Upper lobe of left lung (tissue), 6 donors: ENCODE results near the gene CREG1. TPM values are rescaled to one million over a fixed set of nuclear protein-coding genes. Genes with fewer than 3 reads are reported as not detected.

Experiments used
- ATAC-seq, 2 donors: fragments of 200-7000 bp; cut with Tn5 transposase; one replicate each; pipeline ENCODE4 v1.9.1; 2022; ENCODE audit warnings: mild to moderate bottlenecking in 2 of 2, moderate library complexity in 2 of 2; ENCODE audit not compliant: low FRiP score in 2 of 2
- DNase-seq, 2 donors: peaks; one replicate each; pipeline ENCODE4 v3.0.0-alpha.2; 2019 to 2020
- H3K27ac ChIP-seq, 4 donors: fragments of 200-600 bp; sonication (generic); one replicate each; pipeline ENCODE4 v1.5.1; 2016 to 2019
- H3K27me3 ChIP-seq, 4 donors: fragments of 200-600 bp; sonication (generic); one replicate each; pipeline ENCODE4 v1.5.1; 2017 to 2019
- H3K36me3 ChIP-seq, 4 donors: fragments of 200-600 bp; sonication (generic); one replicate each; pipeline ENCODE4 v1.5.1; 2016 to 2019
- H3K4me1 ChIP-seq, 4 donors: fragments of 200-600 bp; sonication (generic); one replicate each; pipeline ENCODE4 v1.5.1; 2018 to 2019
- H3K4me3 ChIP-seq, 4 donors: fragments of 200-600 bp; sonication (generic); one replicate each; pipeline ENCODE4 v1.5.1; 2017 to 2019; ENCODE audit warnings: mild to moderate bottlenecking in 2 of 4, moderate library complexity in 1 of 4
- H3K9me3 ChIP-seq, 4 donors: fragments of 200-600 bp; sonication (generic); one replicate each; pipeline ENCODE4 v1.5.1; 2018 to 2019
- EP300 ChIP-seq, 4 donors: sonication (generic); formaldehyde crosslinking; IDR thresholded peaks; one replicate each; pipeline ENCODE4 v1.5.1; 2017; ENCODE audit warnings: antibody characterized with exemption in 4 of 4, control low read depth in 2 of 4
- POLR2A ChIP-seq, 4 donors: fragments of 450-650 bp; IDR thresholded peaks; one replicate each; pipeline ENCODE4 v1.5.1; 2016 to 2017; ENCODE audit warnings: antibody characterized with exemption in 4 of 4, mild to moderate bottlenecking in 2 of 4
- POLR2AphosphoS5 ChIP-seq, 2 donors: sonication (generic); formaldehyde crosslinking; IDR thresholded peaks; one replicate each; pipeline ENCODE4 v1.5.1; 2017; ENCODE audit warnings: antibody characterized with exemption in 2 of 2
- WGBS, 2 donors: methylation state at CpG; one replicate each; pipeline ENCODE4 v1.1.5; 2017 to 2018; 5-methylcytosine and 5-hydroxymethylcytosine counted together
- total RNA-seq, 6 donors: library from RNA; depleted of rRNA in 4 of 6; stranded (reverse); fragments of >200 nt in 4 of 6; gene quantifications; one replicate each; pipeline versions ENCODE4 v1.1.0 to v1.2.1, GENCODE V29; 2016 to 2021
- TF ChIP-seq, protein P1 (sequence below), 6 experiments: fragments of 450-650 bp in 4 of 6; fragments of 200-600 bp in 2 of 6; sonication (generic) in 2 of 6; IDR thresholded peaks; one replicate each; pipeline ENCODE4 v1.5.1; 2016 to 2019; ENCODE audit warnings: antibody characterized with exemption in 6 of 6
- donor health status: DM: no; HTN: no; CAD: no; lungs with moderate emphysema.
- donor health status: DM: no; HTN: yes; CAD: no; lungs with severe emphysema.

CREG1 gene
- total RNA-seq, 6 donors from 2014 or later = 114 to 235 (median 141) TPM

DNA sequence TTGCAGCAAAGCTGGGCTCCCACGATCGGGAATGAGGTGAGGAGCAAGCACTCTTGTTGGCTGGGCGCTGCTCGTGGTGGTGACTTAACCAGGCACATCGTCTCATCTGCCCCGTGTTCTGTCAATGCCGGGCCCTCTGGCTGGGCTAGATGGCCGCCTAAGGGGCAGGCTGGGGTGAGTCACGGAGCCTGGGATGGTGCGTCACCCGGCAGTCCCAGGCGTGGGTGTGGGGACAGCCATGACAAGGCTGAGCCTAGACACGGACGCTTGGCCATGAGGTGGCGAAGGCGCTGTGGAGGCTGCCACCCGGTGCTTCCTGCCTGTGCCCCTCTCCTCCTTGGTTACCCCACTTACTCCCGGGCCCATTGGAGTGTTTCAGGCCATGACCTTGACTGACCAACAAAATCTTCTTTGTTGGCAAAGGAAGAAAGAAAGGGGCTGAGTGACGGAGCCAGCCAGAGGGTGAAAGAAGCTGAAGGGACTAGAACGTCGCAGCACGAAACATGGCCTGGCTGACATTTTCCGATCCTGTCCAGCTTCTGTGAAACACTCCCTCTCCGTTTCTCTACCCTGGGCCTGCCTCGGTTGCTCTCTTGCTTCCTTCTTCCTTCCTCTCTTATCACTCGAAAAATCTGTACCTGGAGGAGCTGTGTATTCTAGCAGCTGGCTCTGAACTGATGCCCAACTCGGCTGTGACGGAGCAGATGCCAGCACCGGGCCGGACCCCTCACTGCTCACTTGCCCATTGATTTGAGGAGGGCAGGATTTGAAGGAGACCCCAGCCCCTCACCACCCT is 35.8 kb downstream of the CREG1 start:
- H3K4me1 ChIP-seq = no peaks in the 10 kb centered on the region
- no peaks in the 10 kb centered on the region for H3K9me3 ChIP-seq
- DNase-seq (peak; percentile 42 to 74), ATAC-seq (peak; percentile 53 to 70)
- TF ChIP-seq POLR2AphosphoS5 (IDR thresholded peaks at IDR 0.05) (no peak), EP300 (IDR thresholded peaks at IDR 0.05) (no peak), POLR2A (IDR thresholded peaks at IDR 0.05) (peak in 1 of 4 donors; percentile 26)
- TF ChIP-seq, protein P1, sequence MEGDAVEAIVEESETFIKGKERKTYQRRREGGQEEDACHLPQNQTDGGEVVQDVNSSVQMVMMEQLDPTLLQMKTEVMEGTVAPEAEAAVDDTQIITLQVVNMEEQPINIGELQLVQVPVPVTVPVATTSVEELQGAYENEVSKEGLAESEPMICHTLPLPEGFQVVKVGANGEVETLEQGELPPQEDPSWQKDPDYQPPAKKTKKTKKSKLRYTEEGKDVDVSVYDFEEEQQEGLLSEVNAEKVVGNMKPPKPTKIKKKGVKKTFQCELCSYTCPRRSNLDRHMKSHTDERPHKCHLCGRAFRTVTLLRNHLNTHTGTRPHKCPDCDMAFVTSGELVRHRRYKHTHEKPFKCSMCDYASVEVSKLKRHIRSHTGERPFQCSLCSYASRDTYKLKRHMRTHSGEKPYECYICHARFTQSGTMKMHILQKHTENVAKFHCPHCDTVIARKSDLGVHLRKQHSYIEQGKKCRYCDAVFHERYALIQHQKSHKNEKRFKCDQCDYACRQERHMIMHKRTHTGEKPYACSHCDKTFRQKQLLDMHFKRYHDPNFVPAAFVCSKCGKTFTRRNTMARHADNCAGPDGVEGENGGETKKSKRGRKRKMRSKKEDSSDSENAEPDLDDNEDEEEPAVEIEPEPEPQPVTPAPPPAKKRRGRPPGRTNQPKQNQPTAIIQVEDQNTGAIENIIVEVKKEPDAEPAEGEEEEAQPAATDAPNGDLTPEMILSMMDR (IDR thresholded peaks at IDR 0.05) = no peak
- peak overlapping the region in 3 of 4 donors; percentile 22 to 36 (median 35) for H3K4me3 ChIP-seq
- WGBS, 2 donors = 81 to 83% methylated on average over 22 to 30 of the region's 30 CpGs
- peak overlapping the region in 3 of 4 donors; percentile 57 to 76 (median 73) for H3K27ac ChIP-seq
- no peaks in the 10 kb centered on the region for H3K27me3 ChIP-seq
- no peaks in the 10 kb centered on the region for H3K36me3 ChIP-seq

GRCh38 chr1:167516404-167517388 is 36.9 kb downstream of the CREG1 start:
- H3K4me1 ChIP-seq = no peaks in the 10 kb centered on the region
- TF ChIP-seq POLR2AphosphoS5 (IDR thresholded peaks at IDR 0.05) (no peak), POLR2A (IDR thresholded peaks at IDR 0.05) (no peak), EP300 (IDR thresholded peaks at IDR 0.05) (no peak)
- TF ChIP-seq, protein P1 (IDR thresholded peaks at IDR 0.05) = no peak
- DNase-seq (peak in 1 of 2 donors; percentile 51), ATAC-seq (no peak)
- no peaks in the 10 kb centered on the region for H3K27me3 ChIP-seq
- WGBS, 2 donors = 76 to 79% methylated on average over 17 to 19 of the region's 19 CpGs
- peak overlapping the region in 3 of 4 donors; percentile 57 to 76 (median 73) for H3K27ac ChIP-seq
- H3K9me3 ChIP-seq = no peaks in the 10 kb centered on the region
- peak overlapping the region in 3 of 4 donors; percentile 22 to 36 (median 35) for H3K4me3 ChIP-seq
- H3K36me3 ChIP-seq = no peaks in the 10 kb centered on the region

- no peaks in the 10 kb centered on the region for H3K9me3 ChIP-seq
- DNase-seq = no peak
- H3K36me3 ChIP-seq = no peaks in the 10 kb centered on the region
- ATAC-seq = no peak
- TF ChIP-seq POLR2AphosphoS5 (IDR thresholded peaks at IDR 0.05) (no peak), EP300 (IDR thresholded peaks at IDR 0.05) (no peak), POLR2A (IDR thresholded peaks at IDR 0.05) (no peak)
- no peak overlapping the region for H3K27ac ChIP-seq
- no peaks in the 10 kb centered on the region for H3K4me1 ChIP-seq
- WGBS, 2 donors = 77 to 82% methylated on average over 4 of the region's 4 CpGs
- H3K4me3 ChIP-seq = peak overlapping the region in 3 of 4 donors; percentile 22 to 36 (median 35)
- no peaks in the 10 kb centered on the region for H3K27me3 ChIP-seq
These were observed 37.7 kb downstream of the CREG1 start for GRCh38 chr1:167515893-167516321.

DNA sequence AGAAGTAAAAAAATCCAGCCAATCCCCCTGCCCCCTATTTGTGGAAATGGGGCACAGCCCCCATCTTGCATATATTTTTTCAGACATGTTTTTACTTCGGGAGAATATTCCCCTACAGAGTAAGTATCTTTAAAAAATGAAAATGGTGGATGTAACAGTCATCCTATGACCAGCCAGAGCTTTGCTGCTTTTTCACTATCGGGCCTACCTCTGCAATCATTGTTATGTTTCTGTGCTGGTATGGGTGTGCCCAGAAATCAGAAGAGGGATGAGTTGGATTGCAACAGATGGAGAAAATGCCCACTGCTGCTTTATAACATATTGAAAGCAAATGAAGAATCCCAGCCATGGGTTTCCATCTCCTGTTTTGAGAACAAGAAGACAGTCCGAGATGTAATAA is 38.1 kb downstream of the CREG1 start:
- TF ChIP-seq POLR2A (IDR thresholded peaks at IDR 0.05) (no peak), EP300 (IDR thresholded peaks at IDR 0.05) (no peak), POLR2AphosphoS5 (IDR thresholded peaks at IDR 0.05) (no peak)
- TF ChIP-seq, protein P1 (IDR thresholded peaks at IDR 0.05) = no peak
- H3K27ac ChIP-seq = no peak overlapping the region
- no peak for DNase-seq
- H3K9me3 ChIP-seq = no peaks in the 10 kb centered on the region
- peak overlapping the region in 1 of 4 donors; percentile 35 for H3K4me3 ChIP-seq
- no peak for ATAC-seq
- H3K4me1 ChIP-seq = no peaks in the 10 kb centered on the region
- no peaks in the 10 kb centered on the region for H3K36me3 ChIP-seq
- H3K27me3 ChIP-seq = no peaks in the 10 kb centered on the region
- 72 to 88% methylated on average over 3 of the region's 3 CpGs for WGBS, 2 donors

DNA sequence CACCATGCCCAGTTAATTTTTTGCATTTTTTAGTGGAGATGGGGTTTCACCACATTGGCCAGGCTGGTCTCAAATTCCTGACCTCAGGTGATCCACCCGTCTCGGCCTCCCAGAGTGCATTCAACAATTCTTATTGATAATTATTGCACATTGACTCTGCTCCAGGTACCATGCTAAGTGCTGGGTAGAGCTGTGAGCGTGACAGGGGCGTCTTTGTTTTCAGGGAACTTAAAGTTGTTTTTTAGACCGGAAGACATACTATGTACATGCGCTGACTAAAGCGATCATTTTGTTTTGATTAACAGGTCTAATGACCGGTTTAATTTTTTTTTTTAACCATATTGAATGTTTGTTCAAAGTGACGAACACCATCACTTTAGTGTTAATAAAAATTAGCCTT is 39.3 kb downstream of the CREG1 start:
- Histone ChIP-seq H3K9me3 (no peaks in the 10 kb centered on the region), H3K4me1 (no peaks in the 10 kb centered on the region), H3K4me3 (no peak overlapping the region), H3K27me3 (no peaks in the 10 kb centered on the region), H3K27ac (no peak overlapping the region), H3K36me3 (no peaks in the 10 kb centered on the region)
- WGBS, 2 donors = 87 to 92% methylated on average over 9 of the region's 9 CpGs
- TF ChIP-seq POLR2A (IDR thresholded peaks at IDR 0.05) = no peak
- no peak for TF ChIP-seq EP300 (IDR thresholded peaks at IDR 0.05)
- TF ChIP-seq POLR2AphosphoS5 (IDR thresholded peaks at IDR 0.05) = no peak
- TF ChIP-seq, protein P1 (IDR thresholded peaks at IDR 0.05) = no peak
- DNase-seq (no peak), ATAC-seq (no peak)
